ENCODE measurements around the gene TMEM220. TPM values are rescaled to one million over a fixed set of nuclear protein-coding genes. Genes with fewer than 3 reads are reported as not detected.
"Not testable (repeated sequence)": the region's sequence is repeated elsewhere in the genome, so short reads cannot be mapped to it uniquely, and the experiment has no call there.

TMEM220 gene
- total RNA-seq, 1 experiment from 2014 or later: not detected

DNA sequence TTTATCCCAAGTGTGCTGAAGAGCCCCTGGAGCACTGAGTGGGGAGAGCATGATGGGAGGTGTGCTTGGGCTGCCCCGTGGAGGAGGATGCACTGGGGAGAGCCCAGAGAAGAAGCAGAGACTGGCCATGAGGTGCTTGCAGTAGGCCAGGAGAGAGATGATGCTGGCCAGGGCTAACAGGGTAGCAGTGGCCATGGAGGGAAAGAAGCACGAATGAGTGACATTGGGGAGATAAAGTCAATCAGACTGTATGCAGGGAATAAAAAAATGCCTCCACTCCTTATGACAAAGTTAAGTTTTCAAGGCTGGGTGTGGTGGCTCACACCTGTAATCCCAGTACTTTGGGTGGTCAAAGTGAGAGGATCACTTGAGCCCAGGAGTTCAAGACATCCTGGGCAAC lies 5.4 kb upstream of the TMEM220 start:
- no peak overlapping the region for H3K27ac Mint-ChIP-seq (ENCODE audit: unreplicated experiment)
- no peaks in the 10 kb centered on the region for H3K36me3 Mint-ChIP-seq (ENCODE audit: insufficient read depth, unreplicated experiment)
- peaks cover 57% of the 10 kb centered on the region for H3K27me3 Mint-ChIP-seq (ENCODE audit: unreplicated experiment)
- intact Hi-C loops (cut with micrococcal nuclease; ENCODE audit: unreplicated experiment): no loop called here
- no TSS peak for BruUV-seq (replicated peaks)
- H3K9me3 Mint-ChIP-seq (ENCODE audit: low read depth, unreplicated experiment): no peaks in the 10 kb centered on the region
- H3K4me1 Mint-ChIP-seq (ENCODE audit: low read depth, unreplicated experiment): peaks cover 24% of the 10 kb centered on the region
- no peak overlapping the region for H3K4me3 Mint-ChIP-seq (ENCODE audit: low read depth, unreplicated experiment)
- TF ChIP-seq, protein P1, sequence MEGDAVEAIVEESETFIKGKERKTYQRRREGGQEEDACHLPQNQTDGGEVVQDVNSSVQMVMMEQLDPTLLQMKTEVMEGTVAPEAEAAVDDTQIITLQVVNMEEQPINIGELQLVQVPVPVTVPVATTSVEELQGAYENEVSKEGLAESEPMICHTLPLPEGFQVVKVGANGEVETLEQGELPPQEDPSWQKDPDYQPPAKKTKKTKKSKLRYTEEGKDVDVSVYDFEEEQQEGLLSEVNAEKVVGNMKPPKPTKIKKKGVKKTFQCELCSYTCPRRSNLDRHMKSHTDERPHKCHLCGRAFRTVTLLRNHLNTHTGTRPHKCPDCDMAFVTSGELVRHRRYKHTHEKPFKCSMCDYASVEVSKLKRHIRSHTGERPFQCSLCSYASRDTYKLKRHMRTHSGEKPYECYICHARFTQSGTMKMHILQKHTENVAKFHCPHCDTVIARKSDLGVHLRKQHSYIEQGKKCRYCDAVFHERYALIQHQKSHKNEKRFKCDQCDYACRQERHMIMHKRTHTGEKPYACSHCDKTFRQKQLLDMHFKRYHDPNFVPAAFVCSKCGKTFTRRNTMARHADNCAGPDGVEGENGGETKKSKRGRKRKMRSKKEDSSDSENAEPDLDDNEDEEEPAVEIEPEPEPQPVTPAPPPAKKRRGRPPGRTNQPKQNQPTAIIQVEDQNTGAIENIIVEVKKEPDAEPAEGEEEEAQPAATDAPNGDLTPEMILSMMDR (IDR thresholded peaks at IDR 0.05; ENCODE audit: unreplicated experiment): no peak
- CTCF ChIA-PET: interaction anchor here (2.6 kb wide), 1 partner anchor 109 kb away, joined by 34 read pairs; no protein-coding TSS in a partner anchor
- DNase-seq: no peak

DNA sequence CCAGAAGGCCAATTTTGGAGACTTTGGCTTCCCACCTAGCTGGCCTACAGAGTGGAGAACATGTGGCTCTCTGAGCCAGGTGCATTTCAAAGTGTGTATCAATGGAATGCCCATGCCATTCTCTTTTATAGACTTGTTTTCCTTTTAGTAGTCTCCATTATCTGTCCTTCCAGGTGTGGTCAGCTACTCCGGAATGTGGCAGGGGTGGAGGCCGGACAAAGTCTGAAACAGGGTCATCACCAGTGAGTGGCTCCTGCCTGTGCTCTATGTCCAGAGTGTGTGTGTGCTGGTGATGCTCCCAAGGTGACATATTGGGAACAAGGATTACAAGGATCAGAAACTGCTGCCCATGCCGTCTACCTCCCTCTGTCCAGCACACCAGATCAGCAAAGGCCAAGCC lies 3.8 kb upstream of the TMEM220 start:
- no peak overlapping the region for H3K27ac Mint-ChIP-seq (ENCODE audit: unreplicated experiment)
- DNase-seq: no peak
- no TSS peak for BruUV-seq (replicated peaks)
- no peak overlapping the region for H3K4me3 Mint-ChIP-seq (ENCODE audit: low read depth, unreplicated experiment)
- peaks cover 51% of the 10 kb centered on the region for H3K27me3 Mint-ChIP-seq (ENCODE audit: unreplicated experiment)
- TF ChIP-seq, protein P1 (IDR thresholded peaks at IDR 0.05; ENCODE audit: unreplicated experiment): no peak
- peaks cover 5% of the 10 kb centered on the region for H3K36me3 Mint-ChIP-seq (ENCODE audit: insufficient read depth, unreplicated experiment)
- intact Hi-C loops (cut with micrococcal nuclease; ENCODE audit: unreplicated experiment): no loop called here
- no peaks in the 10 kb centered on the region for H3K9me3 Mint-ChIP-seq (ENCODE audit: low read depth, unreplicated experiment)
- peaks cover 28% of the 10 kb centered on the region for H3K4me1 Mint-ChIP-seq (ENCODE audit: low read depth, unreplicated experiment)
- CTCF ChIA-PET: interaction anchor here (0.6 kb wide), 1 partner anchor 894 kb away, joined by 4 read pairs; no protein-coding TSS in a partner anchor

- intact Hi-C loops (cut with micrococcal nuclease; ENCODE audit: unreplicated experiment); DNase-seq; H3K9me3 Mint-ChIP-seq (ENCODE audit: low read depth, unreplicated experiment); H3K4me3 Mint-ChIP-seq (ENCODE audit: low read depth, unreplicated experiment); CTCF ChIA-PET; H3K27ac Mint-ChIP-seq (ENCODE audit: unreplicated experiment); H3K36me3 Mint-ChIP-seq (ENCODE audit: insufficient read depth, unreplicated experiment); BruUV-seq (replicated peaks): not testable (repeated sequence)
- peaks cover 51% of the 10 kb centered on the region for H3K27me3 Mint-ChIP-seq (ENCODE audit: unreplicated experiment)
- H3K4me1 Mint-ChIP-seq (ENCODE audit: low read depth, unreplicated experiment): peaks cover 16% of the 10 kb centered on the region
Observed at GRCh38 chr17:10732121-10732520, 2.3 kb upstream of the TMEM220 start.

- DNase-seq: no peak
- Mint-ChIP-seq H3K27me3 (ENCODE audit: unreplicated experiment) (peaks cover 51% of the 10 kb centered on the region), H3K4me1 (ENCODE audit: low read depth, unreplicated experiment) (peaks cover 14% of the 10 kb centered on the region), H3K9me3 (ENCODE audit: low read depth, unreplicated experiment) (no peaks in the 10 kb centered on the region), H3K36me3 (ENCODE audit: insufficient read depth, unreplicated experiment) (peaks cover 5% of the 10 kb centered on the region), H3K27ac (ENCODE audit: unreplicated experiment) (no peak overlapping the region), H3K4me3 (ENCODE audit: low read depth, unreplicated experiment) (no peak overlapping the region)
- CTCF ChIA-PET: no interaction called here
- TF ChIP-seq, protein P1 (IDR thresholded peaks at IDR 0.05; ENCODE audit: unreplicated experiment): no peak
- BruUV-seq (replicated peaks): no TSS peak
- intact Hi-C loops (cut with micrococcal nuclease; ENCODE audit: unreplicated experiment): no loop called here
Observed at GRCh38 chr17:10731408-10731879, 1.6 kb upstream of the TMEM220 start.

DNA sequence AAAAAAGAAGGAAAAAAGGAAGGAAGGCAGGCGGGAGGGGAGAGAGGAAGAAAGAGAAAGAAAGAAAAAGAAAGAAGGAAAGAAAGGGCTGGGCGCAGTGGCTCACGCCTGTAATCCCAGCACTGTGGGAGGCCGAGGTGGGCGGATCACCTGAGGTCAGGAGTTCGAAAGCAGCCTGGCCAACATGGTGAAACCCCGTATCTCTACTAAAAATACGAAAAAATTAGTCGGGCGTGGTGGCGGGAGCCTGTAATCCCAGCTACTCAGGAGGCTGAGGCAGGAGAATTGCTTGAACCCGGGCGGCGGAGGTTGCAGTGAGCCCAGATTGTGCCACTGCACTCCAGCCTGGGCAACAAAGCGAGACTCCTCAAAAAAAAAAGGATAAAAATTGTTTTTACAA lies 424 bp upstream of the TMEM220 start:
- DNase-seq; H3K36me3 Mint-ChIP-seq (ENCODE audit: insufficient read depth, unreplicated experiment); H3K27ac Mint-ChIP-seq (ENCODE audit: unreplicated experiment); intact Hi-C loops (cut with micrococcal nuclease; ENCODE audit: unreplicated experiment); BruUV-seq (replicated peaks); H3K9me3 Mint-ChIP-seq (ENCODE audit: low read depth, unreplicated experiment): not testable (repeated sequence)
- Mint-ChIP-seq H3K4me1 (ENCODE audit: low read depth, unreplicated experiment) (peaks cover 14% of the 10 kb centered on the region), H3K27me3 (ENCODE audit: unreplicated experiment) (peaks cover 50% of the 10 kb centered on the region), H3K4me3 (ENCODE audit: low read depth, unreplicated experiment) (peak overlapping the region; percentile 66)
- CTCF ChIA-PET: interaction anchor here (0.8 kb wide), 1 partner anchor 11 kb away, joined by 4 read pairs; no protein-coding TSS in a partner anchor
